Kidney (tissue), 14 donors: ENCODE measurements around the gene GFER. TPM values are rescaled to one million over a fixed set of nuclear protein-coding genes. Genes with fewer than 3 reads are reported as not detected.
A peak's percentile ranks its signal among the peaks of the same experiment; 100 is the strongest.

ENCODE experiments used
- DNase-seq, 5 donors: peaks; one replicate each; pipeline ENCODE4 v3.0.0-alpha.2; 2013 to 2020
- FAIRE-seq: peaks from 2 replicates; lab custom pipeline; 2012; peaks lifted over from hg19 to GRCh38; lab: Jason Lieb, UNC
- H3K27ac ChIP-seq, 2 donors: one replicate each; pipeline ENCODE4 v1.7.0; 2013; ENCODE audit warnings: low read depth in 2 of 2, low read length in 2 of 2, inconsistent platforms in 1 of 2
- H3K27me3 ChIP-seq: one replicate; pipeline ENCODE4 v1.7.1; 2013; ENCODE audit warnings: low read length, inconsistent platforms; ENCODE audit not compliant: control insufficient read depth, insufficient read depth
- H3K36me3 ChIP-seq, 3 donors: one replicate each; pipeline versions ENCODE4 v1.7.0 to v1.7.1; 2013; ENCODE audit warnings: low read length in 3 of 3, control low read depth in 1 of 3, inconsistent platforms in 1 of 3; ENCODE audit not compliant: insufficient read depth in 3 of 3, control insufficient read depth in 2 of 3
- H3K4me1 ChIP-seq, 3 donors: one replicate each; pipeline versions ENCODE4 v1.7.0 to v1.7.1; 2013; ENCODE audit warnings: low read length in 3 of 3, inconsistent platforms in 1 of 3, low read depth in 1 of 3; ENCODE audit not compliant: control insufficient read depth in 2 of 3, insufficient read depth in 2 of 3
- H3K4me3 ChIP-seq, 3 donors: one replicate each; pipeline versions ENCODE4 v1.7.0 to v1.8.1; 2013; ENCODE audit warnings: low read length in 3 of 3, control low read depth in 1 of 3, inconsistent platforms in 1 of 3
- H3K9ac ChIP-seq, 3 donors: one replicate each; pipeline versions ENCODE4 v1.7.0 to v1.7.1; 2013; ENCODE audit warnings: low read length in 3 of 3, control low read depth in 1 of 3, inconsistent platforms in 1 of 3
- H3K9me3 ChIP-seq, 3 donors: one replicate each; pipeline versions ENCODE4 v1.7.0 to v1.7.1; 2013; ENCODE audit warnings: low read length in 3 of 3, control low read depth in 1 of 3, inconsistent platforms in 1 of 3; ENCODE audit not compliant: control insufficient read depth in 2 of 3, insufficient read depth in 1 of 3
- CTCF ChIP-seq: IDR thresholded peaks from 3 replicates; pipeline ENCODE4 v1.5.1; 2012; ENCODE audit warnings: mild to moderate bottlenecking, moderate library complexity, borderline replicate concordance; ENCODE audit not compliant: insufficient read depth; ENCODE audit errors: extremely low read depth
- intact Hi-C: fragments of 100-400 bp; cut with DNase I; formaldehyde crosslinking; loops from one replicate; pipeline ENCODE4 v1.11.1; 2022
- polyA plus RNA-seq: library from polyadenylated mRNA; stranded (reverse); fragments of 350-450 nt; fragmentation: Illumina TruSeq; extraction: RNeasy Lipid Tissue Mini Kit (QIAGEN cat#74804); gene quantifications from one replicate; pipeline ENCODE4 v1.2.3, GENCODE V29; 2014; ENCODE audit warnings: low read depth, low replicate concordance; ENCODE audit not compliant: insufficient read depth
- total RNA-seq: library from RNA; stranded (reverse); fragmentation: NEBNext Ultra II Directional; extraction: Animal tissue kit (Norgen Biotek cat#: 25700); gene quantifications from one replicate; pipeline ENCODE4 v1.2.1, GENCODE V29; 2021
- donor health status: control.
- donor health status: control.
- donor health status: control.
- donor health status: control.
- donor health status: control.
- donor health status: DM: yes; HTN: yes; CAD: no.
- donor health status: Normal renal cell carcinoma (clear cell type).

Gene GFER
- total and polyA plus RNA-seq, 2 donors from 2014 or later: 25.0 to 45.6 TPM

- H3K4me3 ChIP-seq: no peak overlapping the region
- no peak overlapping the region for H3K27ac ChIP-seq
- peaks cover 0 to 3% (median 0%) of the 10 kb centered on the region in 3 donors for H3K4me1 ChIP-seq
- DNase-seq: peak in 2 of 5 donors; percentile 28 to 46
- FAIRE-seq: no peak
- no peaks in the 10 kb centered on the region for H3K27me3 ChIP-seq
- H3K9ac ChIP-seq: no peak overlapping the region
- intact Hi-C loops: no loop called here
- no peaks in the 10 kb centered on the region for H3K36me3 ChIP-seq
- H3K9me3 ChIP-seq: no peaks in the 10 kb centered on the region
- TF ChIP-seq CTCF: no peak
Observed at GRCh38 chr16:1947369-1947670, 36.7 kb upstream of the GFER start.

GRCh38 chr16:1949507-1949906 lies 34.5 kb upstream of the GFER start:
- H3K9me3 ChIP-seq: no peaks in the 10 kb centered on the region
- DNase-seq: no peak

GRCh38 chr16:1950047-1950446 lies 33.9 kb upstream of the GFER start:
- no peaks in the 10 kb centered on the region for H3K36me3 ChIP-seq
- no peak for FAIRE-seq
- no peak for TF ChIP-seq CTCF
- H3K4me3 ChIP-seq: no peak overlapping the region
- H3K9me3 ChIP-seq: no peaks in the 10 kb centered on the region
- H3K27ac ChIP-seq: no peak overlapping the region
- no peaks in the 10 kb centered on the region for H3K27me3 ChIP-seq
- H3K9ac ChIP-seq: no peak overlapping the region
- no peak for DNase-seq
- no peaks in the 10 kb centered on the region for H3K4me1 ChIP-seq
- intact Hi-C loops: no loop called here

More at GRCh38 chr16:1949507-1949906, 34.5 kb upstream of the GFER start:
- intact Hi-C loops: no loop called here
- Histone ChIP-seq H3K4me3 (no peak overlapping the region), H3K27ac (no peak overlapping the region), H3K9ac (no peak overlapping the region), H3K36me3 (no peaks in the 10 kb centered on the region), H3K4me1 (no peaks in the 10 kb centered on the region), H3K27me3 (no peaks in the 10 kb centered on the region)
- no peak for FAIRE-seq
- no peak for TF ChIP-seq CTCF

GRCh38 chr16:1950559-1950958 lies 33.4 kb upstream of the GFER start:
- TF ChIP-seq CTCF: no peak
- Histone ChIP-seq H3K4me3 (no peak overlapping the region), H3K9ac (no peak overlapping the region), H3K9me3 (no peaks in the 10 kb centered on the region), H3K4me1 (no peaks in the 10 kb centered on the region), H3K27me3 (no peaks in the 10 kb centered on the region), H3K36me3 (no peaks in the 10 kb centered on the region), H3K27ac (no peak overlapping the region)
- no peak for FAIRE-seq
- intact Hi-C loops: no loop called here
- no peak for DNase-seq
